ENCODE results near the gene AMOTL1. TPM values are rescaled to one million over a fixed set of nuclear protein-coding genes. Genes with fewer than 3 reads are reported as not detected.
A peak's percentile ranks its signal among the peaks of the same experiment; 100 is the strongest.

Gene AMOTL1
- total RNA-seq, 2 donors from 2014 or later = 45.0 to 60.0 TPM

GRCh38 chr11:94788396-94788795 is 20.2 kb downstream of the AMOTL1 start:
- H3K27me3 ChIP-seq (ENCODE audit: control insufficient read depth, insufficient read depth, low read length, poor library complexity, severe bottlenecking) = no peaks in the 10 kb centered on the region
- H3K9ac ChIP-seq (ENCODE audit: extremely low read depth, low read length, poor library complexity, severe bottlenecking) = no peak overlapping the region
- H3K4me1 ChIP-seq (ENCODE audit: control insufficient read depth, insufficient read depth, low read length) = peaks cover 18% of the 10 kb centered on the region
- H3K9me3 ChIP-seq (ENCODE audit: control insufficient read depth, low read length) = no peaks in the 10 kb centered on the region
- no peak for DNase-seq
- H3K27me3 Mint-ChIP-seq (ENCODE audit: insufficient read depth) = peaks cover 5% of the 10 kb centered on the region
- WGBS, 2 experiments (ENCODE audit: insufficient coverage in 1 of 2, insufficient read length in 1 of 2) = 95 to 96% methylated on average over 5 of the region's 5 CpGs
- TF ChIP-seq CTCF (conservative IDR thresholded peaks at IDR 0.05) = no peak
- no peaks in the 10 kb centered on the region for H3K9me3 Mint-ChIP-seq
- H3K27ac ChIP-seq (ENCODE audit: low read depth, low read length) = no peak overlapping the region
- H3K4me3 ChIP-seq (ENCODE audit: low read length) = no peak overlapping the region
- peaks cover 47% of the 10 kb centered on the region for H3K4me1 Mint-ChIP-seq
- peak overlapping the region; percentile 1 for H3K27ac Mint-ChIP-seq
- H3K36me3 Mint-ChIP-seq (ENCODE audit: low read depth) = peaks cover 6% of the 10 kb centered on the region
- H3K4me3 Mint-ChIP-seq = no peak overlapping the region
- peaks cover 24% of the 10 kb centered on the region for H3K36me3 ChIP-seq (ENCODE audit: control insufficient read depth, insufficient read depth, low read length)

GRCh38 chr11:94790197-94790596 is 22.0 kb downstream of the AMOTL1 start:
- Histone ChIP-seq H3K27ac (ENCODE audit: low read depth, low read length) (no peak overlapping the region), H3K36me3 (ENCODE audit: control insufficient read depth, insufficient read depth, low read length) (peaks cover 32% of the 10 kb centered on the region), H3K4me1 (ENCODE audit: control insufficient read depth, insufficient read depth, low read length) (peaks cover 9% of the 10 kb centered on the region), H3K9ac (ENCODE audit: extremely low read depth, low read length, poor library complexity, severe bottlenecking) (no peak overlapping the region), H3K4me3 (ENCODE audit: low read length) (no peak overlapping the region), H3K27me3 (ENCODE audit: control insufficient read depth, insufficient read depth, low read length, poor library complexity, severe bottlenecking) (no peaks in the 10 kb centered on the region), H3K9me3 (ENCODE audit: control insufficient read depth, low read length) (no peaks in the 10 kb centered on the region)
- no peak overlapping the region for H3K27ac Mint-ChIP-seq
- 91 to 100% methylated on average over 3 of the region's 3 CpGs for WGBS, 2 experiments (ENCODE audit: insufficient coverage in 1 of 2, insufficient read length in 1 of 2)
- H3K36me3 Mint-ChIP-seq (ENCODE audit: low read depth) = peaks cover 6% of the 10 kb centered on the region
- no peak for DNase-seq
- no peak overlapping the region for H3K4me3 Mint-ChIP-seq
- no peak for TF ChIP-seq CTCF (conservative IDR thresholded peaks at IDR 0.05)
- H3K27me3 Mint-ChIP-seq (ENCODE audit: insufficient read depth) = peaks cover 5% of the 10 kb centered on the region
- H3K9me3 Mint-ChIP-seq = no peaks in the 10 kb centered on the region
- peaks cover 41% of the 10 kb centered on the region for H3K4me1 Mint-ChIP-seq

GRCh38 chr11:94790661-94791180 is 22.6 kb downstream of the AMOTL1 start:
- no peak for TF ChIP-seq CTCF (conservative IDR thresholded peaks at IDR 0.05)
- Mint-ChIP-seq H3K4me3 (no peak overlapping the region), H3K9me3 (no peaks in the 10 kb centered on the region), H3K27ac (no peak overlapping the region), H3K36me3 (ENCODE audit: low read depth) (peaks cover 6% of the 10 kb centered on the region), H3K27me3 (ENCODE audit: insufficient read depth) (peaks cover 5% of the 10 kb centered on the region), H3K4me1 (peaks cover 36% of the 10 kb centered on the region)
- WGBS, 2 experiments (ENCODE audit: insufficient coverage in 1 of 2, insufficient read length in 1 of 2) = 91 to 95% methylated on average over 5 to 6 of the region's 6 CpGs
- no peak for DNase-seq
- H3K27me3 ChIP-seq (ENCODE audit: control insufficient read depth, insufficient read depth, low read length, poor library complexity, severe bottlenecking) = no peaks in the 10 kb centered on the region
- H3K4me1 ChIP-seq (ENCODE audit: control insufficient read depth, insufficient read depth, low read length) = peaks cover 9% of the 10 kb centered on the region
- no peak overlapping the region for H3K9ac ChIP-seq (ENCODE audit: extremely low read depth, low read length, poor library complexity, severe bottlenecking)
- H3K36me3 ChIP-seq (ENCODE audit: control insufficient read depth, insufficient read depth, low read length) = peaks cover 37% of the 10 kb centered on the region
- H3K27ac ChIP-seq (ENCODE audit: low read depth, low read length) = no peak overlapping the region
- H3K9me3 ChIP-seq (ENCODE audit: control insufficient read depth, low read length) = no peaks in the 10 kb centered on the region
- H3K4me3 ChIP-seq (ENCODE audit: low read length) = no peak overlapping the region
